Cardiac fibroblast (primary cell): Measurements from ENCODE around the gene SETBP1.

Experiments
- DNase-seq, 2 donors: peaks; one replicate each; pipeline versions ENCODE4 v3.0.0 to v3.0.0-alpha.2; 2010; ENCODE audit warnings: low read depth in 2 of 2
- H3K4me3 ChIP-seq, 2 donors: replicated peaks in 1 of 2; 1 replicate in 1 of 2; 2 replicates in 1 of 2; pipeline ENCODE4 v1.5.1; 2011; ENCODE audit warnings: low read depth in 2 of 2, low read length in 2 of 2, mild to moderate bottlenecking in 2 of 2, moderate library complexity in 1 of 2
- CTCF ChIP-seq: IDR thresholded peaks from one replicate; pipeline ENCODE4 v1.5.1; 2011; ENCODE audit warnings: low read depth, mild to moderate bottlenecking, low read length, inconsistent platforms

SETBP1 gene

DNA sequence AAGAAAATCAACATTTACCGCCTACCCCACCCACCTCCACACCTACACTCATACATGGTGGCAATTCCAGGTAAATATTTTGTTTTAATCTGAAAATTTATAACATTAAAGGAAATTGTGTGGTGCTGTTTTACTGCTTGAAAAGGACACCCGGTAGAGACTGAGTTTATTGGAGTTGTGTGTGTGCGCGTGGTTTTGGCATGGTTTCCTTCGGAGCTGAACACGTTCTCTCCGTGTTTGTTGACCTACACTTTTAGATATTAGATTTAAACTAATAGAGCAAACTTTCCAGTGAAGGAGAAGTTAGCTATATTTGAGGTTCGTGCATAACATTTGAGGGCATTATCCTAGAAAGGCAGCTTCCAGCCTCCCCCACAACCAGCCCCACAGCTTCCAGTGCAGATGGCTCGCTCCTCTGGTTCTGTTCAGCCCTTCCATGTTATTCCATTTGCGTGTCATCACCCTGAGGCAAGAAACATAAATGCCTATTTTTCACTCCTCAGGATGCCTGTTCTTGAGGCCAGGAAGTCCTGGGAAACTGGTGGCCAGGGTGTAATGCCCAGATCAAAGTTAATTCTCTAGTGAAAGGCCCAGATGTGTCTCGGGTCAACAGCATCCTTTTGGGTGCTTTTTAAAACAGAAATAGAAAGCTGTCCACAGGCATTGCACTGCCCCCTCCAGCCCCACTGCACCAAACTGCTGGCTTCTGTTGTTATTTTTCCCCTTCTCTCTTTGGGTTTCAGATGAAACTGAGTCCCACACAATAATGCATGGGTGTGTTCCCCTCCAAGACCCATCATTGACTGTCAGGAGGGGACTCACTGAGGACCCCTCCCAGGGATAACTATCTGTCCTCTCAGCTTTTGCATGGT, 190.2 kb downstream of the SETBP1 start:
- no peak for DNase-seq
- no peak for TF ChIP-seq CTCF

GRCh38 chr18:44871771-44872170, 191.1 kb downstream of the SETBP1 start:
- DNase-seq, result no peak
- no peak overlapping the region for H3K4me3 ChIP-seq
- no peak for TF ChIP-seq CTCF

More for the DNA sequence above, 190.2 kb downstream of the SETBP1 start:
- no peak overlapping the region for H3K4me3 ChIP-seq

DNA sequence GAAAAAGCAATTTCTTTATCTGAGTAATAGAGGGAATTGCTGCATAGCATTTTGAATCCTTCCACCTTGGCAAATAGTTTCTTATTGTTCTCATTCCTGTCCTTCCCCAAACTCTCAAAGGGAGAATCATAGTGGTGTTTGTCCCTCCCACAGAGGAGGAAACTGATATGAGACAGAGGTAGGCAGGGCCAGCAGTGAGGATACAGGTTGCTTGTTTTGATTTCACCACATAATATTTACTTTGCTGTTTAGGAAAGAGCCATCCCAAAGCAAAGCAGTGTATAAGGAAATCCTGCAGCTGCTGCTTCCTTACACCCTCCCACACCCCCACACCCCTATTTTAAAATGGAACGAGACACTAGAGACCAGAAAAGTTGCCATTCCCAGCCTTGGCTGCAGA, 195.3 kb downstream of the SETBP1 start:
- no peak overlapping the region for H3K4me3 ChIP-seq
- TF ChIP-seq CTCF, result no peak
- DNase-seq, result no peak

DNA sequence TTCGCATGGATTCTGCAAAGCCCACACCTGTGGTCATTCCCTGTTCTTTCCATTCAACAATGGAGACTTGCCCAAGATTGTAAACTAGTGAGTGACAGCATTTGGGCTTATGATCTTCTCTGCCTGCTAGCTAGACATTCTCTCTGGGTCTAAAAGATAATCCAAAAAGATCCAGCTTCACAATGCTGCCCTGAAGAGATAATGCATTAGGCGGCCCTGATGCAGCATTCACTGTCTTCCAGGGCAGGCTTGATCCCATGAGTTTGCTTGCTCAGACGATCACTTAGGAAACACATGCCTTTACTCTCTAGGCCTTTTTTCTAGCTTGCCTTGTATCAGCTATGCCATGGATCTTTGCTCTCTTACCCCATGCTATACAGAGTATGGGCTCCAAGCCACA, 196.1 kb downstream of the SETBP1 start:
- no peak overlapping the region for H3K4me3 ChIP-seq
- TF ChIP-seq CTCF, result no peak
- no peak for DNase-seq

DNA sequence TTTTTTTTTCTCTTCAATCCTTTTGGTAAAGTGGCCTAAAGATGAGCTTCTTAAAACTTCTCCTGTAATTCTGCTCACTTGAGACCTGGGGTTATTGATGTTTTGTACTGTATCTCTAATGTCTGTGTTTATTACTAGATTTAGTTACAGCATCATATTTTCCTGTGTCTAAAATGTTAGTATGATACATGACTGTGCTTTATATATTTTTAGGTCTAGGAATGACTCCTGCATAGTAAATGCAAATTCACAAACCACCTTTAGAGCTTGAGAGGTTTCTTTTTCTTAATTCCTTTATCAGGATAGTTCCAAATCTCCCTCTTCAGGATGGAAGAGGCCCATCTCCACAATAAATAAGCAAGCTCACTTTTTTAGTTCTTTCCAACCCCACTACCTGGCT, 197.6 kb downstream of the SETBP1 start:
- no peak overlapping the region for H3K4me3 ChIP-seq
- no peak for DNase-seq
- TF ChIP-seq CTCF, result no peak

- DNase-seq, result peak in 1 of 2 donors; percentile 46
- TF ChIP-seq CTCF, result no peak
- H3K4me3 ChIP-seq, result no peak overlapping the region
Observed at GRCh38 chr18:44880170-44880569, 199.5 kb downstream of the SETBP1 start.
